ENCODE results near the gene LIMS2.

Gene LIMS2

GRCh38 chr2:127644066-127645025 lies 31.0 kb downstream of the LIMS2 start:
- DNase-seq: no peak

- DNase-seq: no peak
Measured at GRCh38 chr2:127643439-127644065, 31.8 kb downstream of the LIMS2 start.

GRCh38 chr2:127642706-127643438 lies 32.5 kb downstream of the LIMS2 start:
- DNase-seq: no peak

- peak in 1 of 2 donors; percentile 32 for DNase-seq
Measured at GRCh38 chr2:127641846-127642507, 33.4 kb downstream of the LIMS2 start.

GRCh38 chr2:127641133-127641532 lies 34.2 kb downstream of the LIMS2 start:
- DNase-seq: no peak

- DNase-seq: peak in 1 of 2 donors; percentile 23
Measured at GRCh38 chr2:127640082-127641072, 35.0 kb downstream of the LIMS2 start.

GRCh38 chr2:127639111-127639474 lies 36.2 kb downstream of the LIMS2 start:
- no peak for DNase-seq

GRCh38 chr2:127638361-127639110 lies 36.8 kb downstream of the LIMS2 start:
- no peak for DNase-seq

GRCh38 chr2:127637725-127638252 lies 37.5 kb downstream of the LIMS2 start:
- no peak for DNase-seq

GRCh38 chr2:127637236-127637630 lies 38.1 kb downstream of the LIMS2 start:
- no peak for DNase-seq

- DNase-seq: no peak
Measured at GRCh38 chr2:127636248-127637235, 38.8 kb downstream of the LIMS2 start.

- no peak for DNase-seq
Measured at GRCh38 chr2:127635380-127636237, 39.7 kb downstream of the LIMS2 start.

- DNase-seq: no peak
Measured at GRCh38 chr2:127634626-127635379, 40.5 kb downstream of the LIMS2 start.

GRCh38 chr2:127634066-127634617 lies 41.2 kb downstream of the LIMS2 start:
- no peak for DNase-seq

- DNase-seq: no peak
Measured at GRCh38 chr2:127633556-127634065, 41.7 kb downstream of the LIMS2 start.

- no peak for DNase-seq
Measured at GRCh38 chr2:127632592-127633489, 42.5 kb downstream of the LIMS2 start.

Data from stimulated activated CD4-positive, alpha-beta T cell treated with anti-CD3 and anti-CD28 coated beads, Interleukin-2, amount 100 ng/mL, for 48 hours (primary cell).